ENCODE results near the gene SH3PXD2A.
"Not testable (repeated sequence)": the region's sequence is repeated elsewhere in the genome, so short reads cannot be mapped to it uniquely, and the experiment has no call there.

Gene SH3PXD2A

DNA sequence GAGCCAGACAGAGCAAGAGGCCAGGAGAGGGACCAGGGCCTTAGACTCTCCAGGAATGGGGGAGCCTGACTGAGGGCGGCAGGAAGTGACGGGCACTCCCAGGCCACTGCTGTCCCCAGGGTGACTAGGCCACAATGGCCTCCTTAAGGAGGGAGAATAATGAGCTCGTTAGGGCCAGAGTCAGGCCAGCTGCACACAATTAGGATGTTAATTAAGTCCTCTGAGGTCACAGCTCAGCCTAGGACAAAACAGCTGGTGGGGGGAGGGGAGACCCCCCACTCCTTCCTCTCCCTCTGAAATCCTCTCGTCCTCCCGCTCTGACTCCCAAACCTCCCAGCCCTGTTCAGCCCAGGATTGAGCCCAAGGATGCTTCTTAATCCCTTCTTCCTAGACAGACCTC is 218.9 kb downstream of the SH3PXD2A start:
- no peak for DNase-seq

- no peak for DNase-seq
Observed at GRCh38 chr10:103635580-103635979, 219.8 kb downstream of the SH3PXD2A start.

DNA sequence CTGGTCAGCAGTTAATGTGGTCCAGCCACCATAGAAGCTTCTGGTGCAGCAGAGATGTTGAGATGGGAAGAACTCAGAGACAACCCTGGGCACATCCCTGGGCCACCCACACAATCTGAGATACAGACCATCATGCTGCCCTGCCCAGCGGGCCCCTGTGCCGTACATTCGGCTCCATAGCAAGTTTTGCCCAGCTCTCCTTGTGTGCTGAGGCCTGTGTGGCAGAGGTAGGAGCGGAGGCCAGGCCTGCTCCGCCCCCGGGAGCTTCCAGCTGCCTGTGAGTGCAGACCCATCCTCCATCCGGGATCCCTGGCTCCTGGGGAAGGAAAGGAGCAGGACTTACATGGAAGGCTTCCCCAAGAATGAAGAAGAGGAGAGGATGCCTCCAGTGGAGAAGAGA is 221.5 kb downstream of the SH3PXD2A start:
- DNase-seq: no peak

DNA sequence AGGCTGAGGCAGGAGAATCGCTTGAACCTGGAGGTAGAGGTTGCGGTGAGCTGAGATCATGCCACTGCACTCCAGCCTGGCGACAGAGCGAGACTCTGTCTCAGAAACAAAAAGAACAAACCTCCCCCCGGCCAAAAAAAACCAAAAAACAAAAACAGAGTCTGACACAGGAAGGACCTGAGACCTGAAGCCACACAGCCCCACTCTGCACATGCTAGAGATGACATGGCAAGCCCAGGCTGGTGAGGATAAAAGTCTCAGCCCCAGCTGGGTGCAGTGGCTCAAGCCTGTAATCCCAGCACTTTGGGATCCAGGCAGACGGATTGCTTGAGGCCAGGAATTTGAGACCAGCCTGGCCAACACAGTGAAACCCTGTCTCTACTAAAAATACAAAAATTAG is 222.5 kb downstream of the SH3PXD2A start:
- not testable (repeated sequence) for DNase-seq

DNA sequence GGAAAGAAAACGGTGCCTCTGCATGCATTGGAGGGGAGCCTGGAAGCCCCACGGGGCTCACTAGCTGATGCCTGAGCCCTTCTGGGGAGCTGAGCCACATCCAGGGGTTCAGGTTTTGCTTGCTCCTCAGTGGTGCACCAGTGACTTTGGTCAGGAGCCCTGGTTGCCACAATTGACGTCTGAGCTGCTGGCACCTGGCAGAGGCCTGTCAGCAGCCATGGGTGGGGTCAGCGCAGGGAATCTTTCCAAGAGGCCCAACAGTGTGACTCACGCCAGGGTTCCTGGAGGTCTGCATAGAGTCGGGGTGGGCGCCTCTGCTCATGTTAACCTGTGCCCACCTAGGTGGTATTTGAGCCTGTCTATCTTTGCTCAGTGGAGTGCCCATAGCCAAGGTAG is 223.1 kb downstream of the SH3PXD2A start:
- DNase-seq: no peak

DNA sequence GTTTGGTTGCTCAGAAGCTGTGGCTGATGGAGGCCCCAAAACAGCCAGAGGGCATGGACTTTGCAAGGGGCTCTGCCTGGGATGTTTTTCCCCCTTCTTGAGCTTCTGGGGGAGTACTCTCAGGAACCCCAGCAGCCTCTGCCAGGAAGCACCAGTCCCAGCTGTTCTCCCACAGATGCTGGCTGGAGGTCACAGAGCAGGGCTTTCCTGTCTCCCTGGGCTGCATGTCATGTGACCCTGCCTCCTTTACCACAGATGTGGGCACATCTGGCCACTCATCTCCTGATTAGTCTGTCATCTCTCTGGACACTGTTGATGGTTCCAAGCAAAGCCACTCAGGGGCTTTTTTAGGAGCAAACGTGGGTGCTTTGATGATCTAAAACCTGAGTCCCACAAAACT is 225.2 kb downstream of the SH3PXD2A start:
- DNase-seq: no peak

- no peak for DNase-seq
Observed at GRCh38 chr10:103629581-103629980, 225.8 kb downstream of the SH3PXD2A start.

DNA sequence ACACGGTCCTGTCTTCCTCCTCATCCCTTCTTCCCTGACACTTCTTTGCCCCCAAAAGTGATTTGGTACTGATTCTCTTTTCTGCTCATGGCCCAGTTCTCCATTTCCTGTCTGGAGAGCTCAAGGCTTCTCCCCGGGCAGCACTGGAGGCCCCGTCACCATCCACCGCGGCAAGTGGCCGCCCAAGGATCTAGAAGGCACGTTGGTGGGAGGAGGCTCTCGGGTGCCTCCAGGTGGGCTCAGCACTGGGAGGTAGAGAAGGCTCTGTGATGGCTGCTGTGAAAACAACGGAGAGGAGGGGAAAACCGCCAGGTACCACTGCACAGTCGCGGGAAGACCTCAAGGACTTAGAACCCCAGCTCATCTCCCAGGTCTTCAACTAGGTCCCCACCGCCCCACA is 227.5 kb downstream of the SH3PXD2A start:
- DNase-seq: no peak

DNA sequence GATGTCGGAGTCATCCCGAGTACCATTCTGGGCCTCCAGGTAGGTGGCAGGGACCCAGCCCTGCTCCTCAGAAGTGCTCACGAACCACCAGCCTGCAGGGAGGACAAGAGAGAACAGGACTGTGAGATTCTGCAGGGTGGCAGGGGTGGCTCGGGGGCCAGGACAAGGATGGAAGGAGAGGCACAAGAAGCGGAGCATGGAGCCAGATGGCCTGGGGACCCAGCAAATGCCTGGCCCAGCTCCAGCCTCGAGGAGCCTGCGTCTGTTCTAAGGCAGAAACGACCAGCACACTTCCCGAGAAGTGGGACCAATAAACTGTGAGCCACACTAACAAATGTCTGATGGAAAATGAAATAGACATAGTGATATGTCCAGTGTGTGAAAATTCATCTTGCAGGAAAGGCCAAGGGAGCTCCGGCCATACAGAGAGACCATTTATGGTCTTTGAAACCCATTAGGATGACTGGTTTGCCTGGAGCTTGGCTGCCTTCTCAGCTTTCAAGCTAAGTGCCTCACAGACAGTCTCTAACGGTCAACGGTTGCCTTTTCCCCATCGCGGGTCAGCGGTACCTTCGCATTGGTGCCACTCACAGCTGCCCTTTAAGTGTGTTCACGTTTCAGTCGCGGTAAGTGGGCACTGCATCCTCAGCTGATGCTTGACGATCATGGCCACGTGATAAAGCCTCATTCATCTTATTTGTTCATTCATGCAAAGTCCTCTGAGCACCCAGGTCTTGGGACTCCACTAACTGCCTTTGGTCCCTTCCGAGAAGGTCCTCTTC is 228.1 kb downstream of the SH3PXD2A start:
- no peak for DNase-seq

- no peak for DNase-seq
Observed at GRCh38 chr10:103626178-103626577, 229.2 kb downstream of the SH3PXD2A start.

DNA sequence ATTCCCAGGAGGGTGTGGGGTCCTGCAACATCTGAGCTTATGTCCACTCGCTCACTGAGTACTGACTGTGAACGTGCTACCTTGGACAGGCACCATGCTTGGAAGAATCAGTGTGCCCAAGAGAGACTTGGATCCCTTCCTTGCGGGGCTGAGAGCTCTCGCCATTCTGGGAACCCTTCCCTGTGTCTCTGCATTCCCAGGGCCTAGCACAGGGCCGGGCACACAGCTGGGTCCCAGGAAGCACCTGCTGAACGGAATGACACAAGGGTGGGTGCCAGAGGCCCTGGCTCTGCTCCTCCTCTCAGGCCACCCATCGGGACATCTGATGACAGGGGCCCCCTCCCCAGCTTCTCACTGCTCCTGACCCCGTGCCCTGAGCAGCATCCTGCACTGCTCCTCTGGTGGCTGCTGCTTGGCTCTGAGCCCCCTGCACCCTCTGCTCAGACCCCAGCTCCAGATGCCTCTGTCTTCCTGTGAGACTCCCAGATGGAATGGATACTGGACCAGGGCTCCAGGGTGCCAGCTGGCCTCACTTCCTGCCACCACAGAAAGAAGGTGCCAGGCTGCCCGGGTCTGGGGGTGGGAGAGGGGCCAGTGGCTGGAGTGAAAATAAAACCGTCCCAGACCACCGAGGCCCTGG is 232.3 kb downstream of the SH3PXD2A start:
- no peak for DNase-seq

DNA sequence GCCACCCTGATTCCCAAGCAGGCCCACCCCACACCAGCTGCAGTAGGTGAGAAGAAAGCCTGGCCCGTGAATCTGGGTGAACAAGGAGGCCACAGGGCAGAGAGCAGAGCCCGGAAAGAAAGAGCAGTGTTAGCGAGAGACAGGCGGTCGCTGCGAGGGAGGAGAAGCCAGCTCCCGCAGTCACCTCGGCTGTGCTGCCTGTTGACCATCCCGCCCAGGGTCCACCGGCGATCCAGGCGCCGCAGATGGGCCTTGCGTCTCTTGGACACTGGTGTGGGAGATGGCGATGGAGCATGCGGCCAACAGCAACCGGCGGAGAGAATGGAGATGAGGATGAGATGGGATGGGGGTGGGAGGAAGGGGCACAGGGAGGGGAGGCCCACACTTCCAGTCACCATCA is 233.1 kb downstream of the SH3PXD2A start:
- no peak for DNase-seq

GRCh38 chr10:103621783-103622125 is 233.6 kb downstream of the SH3PXD2A start:
- no peak for DNase-seq

- DNase-seq: no peak
Observed at GRCh38 chr10:103620891-103621782, 234.2 kb downstream of the SH3PXD2A start.

- DNase-seq: no peak
Observed at GRCh38 chr10:103620352-103620740, 235.0 kb downstream of the SH3PXD2A start.

GRCh38 chr10:103619424-103620351 is 235.7 kb downstream of the SH3PXD2A start:
- no peak for DNase-seq

DNA sequence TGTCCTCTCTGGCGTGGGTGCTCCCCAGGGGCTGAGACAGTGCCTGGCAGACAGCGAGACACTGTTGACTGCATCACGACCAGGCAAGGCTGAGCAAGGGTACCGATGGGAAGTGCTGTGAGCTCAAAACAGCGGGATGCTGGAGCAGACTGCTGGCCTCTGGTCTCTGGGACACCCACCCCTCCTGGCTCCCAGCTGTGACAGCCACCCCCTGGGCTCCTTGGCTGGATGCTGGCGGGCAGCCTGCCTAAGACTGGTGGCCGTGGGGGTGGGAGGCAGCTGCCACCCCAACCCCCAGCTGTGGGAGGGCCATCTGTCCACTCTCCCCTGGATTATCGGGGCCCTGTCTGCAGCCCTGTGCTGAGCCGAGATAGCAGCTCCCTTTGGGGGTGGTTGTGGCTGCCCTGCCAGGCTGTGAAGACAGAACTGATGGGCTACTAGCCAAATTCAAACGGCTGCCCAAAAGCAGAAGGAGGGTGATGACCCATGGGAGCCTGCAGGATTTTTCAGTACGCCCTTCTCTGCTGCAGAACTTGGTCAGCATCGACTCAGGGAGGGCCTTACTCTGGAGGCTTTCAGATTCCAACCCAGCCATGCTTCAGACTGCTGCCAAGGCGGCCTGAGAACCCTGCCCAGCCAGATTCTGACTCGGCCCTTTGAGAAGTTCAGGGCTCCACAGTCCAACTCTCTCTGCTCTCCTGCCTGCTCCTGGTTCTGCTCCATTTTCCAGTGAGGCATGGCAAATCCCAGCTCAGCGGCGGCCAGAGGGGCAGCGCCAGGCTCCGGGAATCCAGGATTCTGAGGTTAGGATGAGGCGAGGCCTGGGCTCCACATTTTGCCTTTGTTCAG is 236.6 kb downstream of the SH3PXD2A start:
- DNase-seq: no peak

DNA sequence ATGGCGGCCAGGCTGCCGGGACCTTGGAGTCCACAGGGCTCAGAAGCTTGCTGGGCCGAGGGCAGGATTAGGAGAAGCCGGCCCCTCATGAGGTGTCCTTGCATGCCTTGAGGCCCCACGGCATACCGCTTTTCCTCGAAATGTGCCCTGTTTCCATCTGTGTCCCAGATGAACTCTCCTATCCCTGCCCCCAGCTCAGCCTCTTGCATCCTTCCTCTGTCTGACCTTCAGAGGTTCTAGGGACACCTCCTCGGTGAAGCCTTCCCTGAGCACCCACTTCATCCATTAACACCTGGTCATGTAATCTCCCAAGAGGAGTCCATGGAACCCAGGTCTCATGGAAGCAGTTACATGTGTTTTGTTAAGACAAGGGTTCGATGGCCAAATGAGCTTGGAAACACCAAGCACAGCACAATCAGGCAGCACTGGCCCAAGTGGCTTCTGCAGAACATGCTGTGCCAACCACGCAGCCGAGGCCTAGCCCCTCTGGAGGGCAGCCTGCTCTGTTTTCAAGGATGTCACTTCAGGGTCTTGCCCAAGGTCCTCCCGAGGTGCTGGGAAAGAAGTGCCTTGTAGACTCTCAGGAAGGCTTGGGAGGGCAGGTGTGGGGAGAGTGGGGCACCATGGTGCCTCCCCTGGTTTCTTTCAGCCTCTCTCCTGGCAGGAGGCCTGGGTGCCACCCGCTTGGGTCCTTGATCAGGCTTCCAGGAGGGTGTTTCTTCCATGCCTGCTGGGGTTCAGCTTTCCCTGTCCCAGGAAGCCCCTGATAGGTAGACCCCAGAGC is 237.6 kb downstream of the SH3PXD2A start:
- DNase-seq: no peak

GRCh38 chr10:103616705-103617601 is 238.4 kb downstream of the SH3PXD2A start:
- DNase-seq: no peak

All from SHP77 treated with DMSO at 0.1 percent for 48 hours (cell line).